Stimulated activated CD4-positive, alpha-beta T cell treated with anti-CD3 and anti-CD28 coated beads, Interleukin-4, amount 100 ng/mL, for 24 hours (primary cell): ENCODE results near the gene ATP1A4.
"Not testable (repeated sequence)": the region's sequence is repeated elsewhere in the genome, so short reads cannot be mapped to it uniquely, and the experiment has no call there.

ENCODE experiments used
- DNase-seq: peaks from one replicate; pipeline ENCODE4 v3.0.0-alpha.2; 2020

ATP1A4 gene

DNA sequence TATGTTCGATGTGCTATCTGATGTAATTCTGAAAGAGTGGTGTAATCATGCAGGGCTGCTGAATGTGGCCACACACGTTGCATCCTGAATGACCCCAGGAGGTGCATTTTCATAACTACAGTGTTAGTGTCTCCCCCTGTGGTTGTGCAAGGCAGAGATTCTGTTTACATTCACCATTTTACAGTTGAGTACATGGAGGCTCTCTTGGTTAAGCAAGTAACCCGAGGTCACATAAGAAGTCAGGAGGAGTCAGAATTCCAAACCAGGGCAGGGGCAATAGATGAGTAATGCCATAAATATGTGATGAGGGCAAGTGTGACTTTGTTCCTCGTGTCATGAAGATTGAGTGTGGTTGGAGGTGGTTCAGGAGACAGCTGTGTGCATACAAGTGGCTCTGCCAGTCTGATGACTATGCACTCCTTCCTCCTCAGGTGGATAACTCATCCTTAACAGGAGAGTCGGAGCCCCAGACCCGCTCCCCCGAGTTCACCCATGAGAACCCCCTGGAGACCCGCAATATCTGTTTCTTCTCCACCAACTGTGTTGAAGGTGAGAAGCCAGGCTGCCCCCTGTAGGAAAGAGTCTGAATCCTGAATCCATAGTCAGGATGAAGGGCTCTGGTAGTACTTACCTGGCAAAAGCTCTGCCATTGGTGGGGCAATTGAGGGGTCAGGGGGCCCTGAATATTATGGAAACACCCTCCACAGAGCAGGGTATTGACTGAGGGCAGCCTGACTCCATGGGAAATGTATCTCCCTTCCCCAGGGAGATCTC lies 26.5 kb upstream of the ATP1A4 start:
- no peak for DNase-seq

DNA sequence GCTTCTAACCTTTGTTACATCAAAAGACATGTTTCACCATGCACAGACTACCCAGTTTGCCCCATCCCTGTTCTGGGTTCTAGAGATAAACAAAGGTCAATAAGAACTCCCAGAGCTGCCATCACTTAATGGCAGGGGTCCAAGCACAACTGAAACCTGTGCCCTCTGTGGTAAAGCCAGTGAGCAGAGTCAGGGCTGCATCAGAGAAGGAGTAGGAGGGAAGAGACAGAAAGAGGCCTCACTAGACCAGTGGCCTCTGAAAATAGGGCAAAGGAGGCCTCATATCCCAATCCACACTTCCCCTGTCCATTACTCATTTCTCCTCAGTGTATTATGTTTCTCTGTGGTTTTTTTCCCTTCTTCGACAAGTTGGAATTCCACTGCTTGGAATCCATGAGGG lies 25.7 kb upstream of the ATP1A4 start:
- no peak for DNase-seq

DNA sequence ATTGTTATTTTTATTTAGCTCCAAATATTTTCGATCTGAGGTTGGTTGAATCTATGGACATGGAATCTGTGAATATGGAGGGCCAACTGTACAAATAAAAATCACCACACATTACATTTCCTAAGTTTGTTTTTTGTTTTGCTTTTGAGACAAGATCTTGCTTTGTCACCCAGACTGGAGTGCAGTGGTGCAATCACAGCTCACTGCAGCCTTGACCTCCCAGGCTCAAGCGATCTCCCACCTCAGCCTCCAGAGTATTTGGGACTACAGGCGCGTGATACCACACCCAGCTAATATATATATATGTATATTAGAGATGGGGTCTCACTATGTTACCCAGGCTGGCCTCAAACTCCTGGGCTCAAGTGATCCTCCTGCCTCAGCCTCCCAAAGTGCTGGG lies 25.1 kb upstream of the ATP1A4 start:
- DNase-seq: not testable (repeated sequence)

DNA sequence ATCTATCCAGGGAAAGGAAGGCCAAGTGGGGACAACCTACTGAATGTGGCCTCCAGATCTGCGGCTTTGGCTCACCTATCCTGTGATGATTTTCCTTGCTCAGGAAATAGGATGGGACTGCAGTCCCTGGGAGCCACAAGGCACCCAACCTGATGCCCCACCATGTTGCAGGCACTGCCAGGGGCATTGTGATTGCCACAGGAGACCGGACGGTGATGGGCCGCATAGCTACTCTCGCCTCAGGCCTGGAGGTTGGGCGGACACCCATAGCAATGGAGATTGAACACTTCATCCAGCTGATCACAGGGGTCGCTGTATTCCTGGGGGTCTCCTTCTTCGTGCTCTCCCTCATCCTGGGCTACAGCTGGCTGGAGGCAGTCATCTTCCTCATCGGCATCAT lies 24.0 kb upstream of the ATP1A4 start:
- DNase-seq: no peak

DNA sequence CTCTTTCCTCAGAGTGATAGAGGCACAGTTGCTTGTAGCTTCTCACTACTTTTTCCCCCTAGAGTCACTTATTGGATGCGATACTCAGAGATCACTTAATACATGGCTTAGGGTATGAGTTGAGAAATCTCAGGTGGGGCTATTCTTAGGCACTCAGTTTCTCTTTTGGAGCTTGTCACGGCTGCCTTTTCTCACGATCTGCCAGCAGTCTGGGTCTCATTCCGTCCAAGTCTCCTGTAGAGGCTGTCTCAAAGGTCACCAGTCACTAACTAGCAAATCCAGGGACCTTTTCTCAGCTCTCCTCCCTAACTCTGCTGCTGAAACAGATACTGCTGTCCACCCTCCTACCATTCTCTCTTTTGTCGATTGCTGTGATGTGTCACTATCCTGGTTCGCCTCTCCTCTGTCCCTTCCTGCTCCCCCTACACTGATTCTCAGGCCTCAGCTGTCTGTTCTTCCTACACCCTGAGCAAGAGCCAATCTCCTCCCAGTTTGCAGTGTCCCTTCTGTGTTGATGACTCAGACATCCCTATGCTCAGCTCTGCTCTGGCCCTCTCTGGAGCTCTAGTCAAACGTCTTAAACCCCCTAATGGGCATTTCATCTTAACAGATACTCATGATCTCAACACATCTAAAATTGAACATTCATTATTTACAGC lies 23.4 kb upstream of the ATP1A4 start:
- no peak for DNase-seq

DNA sequence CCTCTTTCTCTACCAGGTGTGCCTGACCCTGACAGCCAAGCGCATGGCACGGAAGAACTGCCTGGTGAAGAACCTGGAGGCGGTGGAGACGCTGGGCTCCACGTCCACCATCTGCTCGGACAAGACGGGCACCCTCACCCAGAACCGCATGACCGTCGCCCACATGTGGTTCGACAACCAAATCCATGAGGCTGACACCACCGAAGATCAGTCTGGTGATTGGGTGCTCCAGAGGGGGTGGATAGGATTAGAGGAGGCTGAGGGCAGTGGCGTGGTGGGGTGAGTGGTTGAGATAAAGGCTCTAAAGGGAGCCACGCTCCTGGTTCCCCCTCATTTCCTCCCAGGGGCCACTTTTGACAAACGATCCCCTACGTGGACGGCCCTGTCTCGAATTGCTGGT lies 22.8 kb upstream of the ATP1A4 start:
- no peak for DNase-seq

DNA sequence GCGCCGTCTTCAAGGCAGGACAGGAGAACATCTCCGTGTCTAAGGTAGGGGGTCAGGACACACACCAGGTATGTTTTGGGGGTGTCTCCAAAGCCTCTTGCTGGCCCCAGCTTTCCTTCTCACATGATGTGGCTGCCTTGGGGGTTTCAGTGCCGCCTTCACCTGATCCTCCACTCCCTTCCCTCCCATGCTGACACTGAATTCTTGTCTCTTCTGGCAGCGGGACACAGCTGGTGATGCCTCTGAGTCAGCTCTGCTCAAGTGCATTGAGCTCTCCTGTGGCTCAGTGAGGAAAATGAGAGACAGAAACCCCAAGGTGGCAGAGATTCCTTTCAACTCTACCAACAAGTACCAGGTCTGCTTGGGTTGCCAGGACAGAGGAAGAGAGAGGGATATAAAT lies 22.4 kb upstream of the ATP1A4 start:
- no peak for DNase-seq

DNA sequence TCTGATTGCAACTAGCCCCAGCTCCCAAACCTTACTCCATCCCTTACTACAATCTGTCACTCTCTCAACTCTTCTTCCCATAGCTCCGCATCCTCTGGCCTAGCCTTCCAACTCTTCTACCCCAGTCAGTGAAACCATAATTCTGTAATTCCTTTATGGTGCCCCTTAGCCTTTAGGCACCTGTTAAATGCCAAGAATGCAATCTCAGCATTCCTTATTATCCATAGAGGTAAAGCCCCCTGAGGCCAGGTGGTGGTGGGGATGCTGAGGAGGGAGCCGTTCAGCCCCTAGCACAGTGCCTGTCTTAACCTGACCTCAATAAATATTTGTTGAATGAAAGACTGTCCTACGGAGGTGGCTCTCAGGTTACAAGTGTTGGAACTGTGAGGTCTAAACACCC lies 21.8 kb upstream of the ATP1A4 start:
- DNase-seq: no peak

DNA sequence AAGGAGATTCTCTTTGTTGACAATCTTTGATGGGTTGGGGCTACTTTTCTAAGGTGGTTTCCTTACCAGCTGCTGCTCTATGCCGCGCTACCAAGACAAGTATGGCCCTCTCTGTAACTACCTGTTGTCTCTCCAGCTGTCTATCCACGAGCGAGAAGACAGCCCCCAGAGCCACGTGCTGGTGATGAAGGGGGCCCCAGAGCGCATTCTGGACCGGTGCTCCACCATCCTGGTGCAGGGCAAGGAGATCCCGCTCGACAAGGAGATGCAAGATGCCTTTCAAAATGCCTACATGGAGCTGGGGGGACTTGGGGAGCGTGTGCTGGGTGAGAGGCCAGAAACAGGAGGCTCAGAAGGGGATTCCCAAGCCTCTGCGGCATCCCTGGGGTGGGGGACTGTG lies 21.4 kb upstream of the ATP1A4 start:
- DNase-seq: no peak

DNA sequence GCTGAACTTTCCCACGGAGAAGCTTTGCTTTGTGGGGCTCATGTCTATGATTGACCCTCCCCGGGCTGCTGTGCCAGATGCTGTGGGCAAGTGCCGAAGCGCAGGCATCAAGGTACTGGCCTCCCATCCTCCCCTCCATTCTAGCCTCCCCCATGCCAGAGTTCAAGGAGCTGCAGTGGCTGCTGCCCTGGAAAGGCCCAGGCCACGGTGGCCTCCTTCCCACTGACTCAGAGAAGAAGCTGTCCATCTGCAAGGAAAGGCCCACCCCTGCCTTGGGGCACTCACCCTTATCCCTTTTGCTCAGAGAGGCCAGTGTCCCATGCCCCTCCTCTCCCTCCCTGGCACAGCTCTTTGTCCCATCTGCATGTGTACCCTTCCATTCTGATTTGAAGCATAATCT lies 20.9 kb upstream of the ATP1A4 start:
- DNase-seq: no peak

DNA sequence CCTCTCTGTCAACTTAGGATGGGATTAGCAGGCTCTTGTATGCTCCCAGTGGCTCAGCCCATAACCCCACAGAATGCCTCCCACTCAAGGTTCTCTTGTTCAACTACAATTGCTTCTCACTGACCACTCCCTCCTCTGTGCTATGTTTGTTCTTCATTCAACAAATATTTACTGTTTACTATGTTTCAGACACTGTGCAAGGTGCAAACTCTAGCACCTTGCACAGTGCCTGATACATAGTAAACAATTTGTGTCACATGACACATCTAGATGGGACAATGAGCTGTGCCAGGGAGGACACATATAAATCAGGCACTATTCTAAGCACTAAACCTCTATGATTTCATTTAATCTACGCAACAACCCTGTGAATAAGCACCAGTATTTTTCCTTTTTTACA lies 20.5 kb upstream of the ATP1A4 start:
- DNase-seq: no peak

DNA sequence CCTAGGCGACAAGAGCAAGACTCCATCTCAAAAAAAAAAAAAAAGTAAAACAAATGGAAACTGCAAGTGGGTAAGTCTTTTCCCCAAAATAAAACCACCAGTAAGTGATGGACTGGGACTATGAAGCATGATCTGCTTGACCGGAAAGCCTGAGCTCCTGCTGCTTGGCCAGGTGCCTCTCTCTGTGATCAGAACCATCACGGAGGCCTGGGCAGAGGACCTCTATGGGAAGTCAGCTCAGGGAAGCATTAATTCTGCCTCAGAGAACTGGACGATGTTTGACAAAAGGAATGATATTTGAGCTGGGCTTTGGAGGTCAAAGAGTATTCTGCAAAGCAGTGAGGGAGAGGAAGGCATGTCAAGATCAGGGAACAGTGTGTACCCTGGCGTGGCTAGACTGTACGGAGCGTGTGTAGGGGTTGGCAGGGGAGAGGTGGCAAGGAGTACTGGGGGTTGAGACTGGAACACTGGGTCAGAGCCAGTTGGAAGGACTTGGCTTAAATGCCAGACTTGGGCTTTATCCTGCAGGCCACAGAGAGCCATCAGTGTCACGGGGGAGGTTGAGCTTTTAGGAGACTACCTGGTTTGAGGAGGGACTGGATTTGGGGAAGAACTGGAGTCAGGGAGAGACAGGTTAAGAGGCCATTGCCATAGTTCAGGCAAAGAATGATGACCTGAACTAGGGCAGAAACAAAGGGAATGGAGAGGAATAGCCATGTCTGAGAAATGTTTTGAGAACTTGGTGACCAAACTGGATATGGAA lies 19.4 kb upstream of the ATP1A4 start:
- no peak for DNase-seq

DNA sequence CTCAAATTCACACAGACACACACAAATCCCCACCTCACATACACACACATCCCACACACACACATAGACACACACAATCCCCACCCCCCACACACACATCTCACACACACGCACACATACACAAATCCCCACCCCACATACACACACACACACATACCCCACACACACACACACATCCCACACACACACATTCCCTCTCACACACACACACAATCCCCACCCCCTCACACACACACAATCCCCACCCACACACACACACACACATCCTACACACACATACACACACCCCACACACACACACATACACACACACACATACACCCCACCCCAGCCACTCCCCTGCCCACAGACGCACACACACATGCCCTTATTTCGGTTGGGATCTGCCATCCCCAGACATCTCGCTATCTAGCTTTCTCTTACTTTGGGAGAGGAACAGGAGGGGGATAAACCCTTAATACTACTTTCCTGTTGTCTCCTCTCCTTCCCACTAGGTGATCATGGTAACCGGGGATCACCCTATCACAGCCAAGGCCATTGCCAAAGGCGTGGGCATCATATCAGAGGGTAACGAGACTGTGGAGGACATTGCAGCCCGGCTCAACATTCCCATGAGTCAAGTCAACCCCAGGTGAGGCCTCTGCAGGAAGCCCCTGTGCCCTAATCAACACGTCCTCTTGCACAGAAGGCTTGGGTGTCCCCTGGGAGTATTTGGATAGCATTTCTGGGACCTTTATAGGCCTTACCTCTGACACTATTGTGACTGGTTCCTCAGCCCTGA lies 17.2 kb upstream of the ATP1A4 start:
- no peak for DNase-seq

DNA sequence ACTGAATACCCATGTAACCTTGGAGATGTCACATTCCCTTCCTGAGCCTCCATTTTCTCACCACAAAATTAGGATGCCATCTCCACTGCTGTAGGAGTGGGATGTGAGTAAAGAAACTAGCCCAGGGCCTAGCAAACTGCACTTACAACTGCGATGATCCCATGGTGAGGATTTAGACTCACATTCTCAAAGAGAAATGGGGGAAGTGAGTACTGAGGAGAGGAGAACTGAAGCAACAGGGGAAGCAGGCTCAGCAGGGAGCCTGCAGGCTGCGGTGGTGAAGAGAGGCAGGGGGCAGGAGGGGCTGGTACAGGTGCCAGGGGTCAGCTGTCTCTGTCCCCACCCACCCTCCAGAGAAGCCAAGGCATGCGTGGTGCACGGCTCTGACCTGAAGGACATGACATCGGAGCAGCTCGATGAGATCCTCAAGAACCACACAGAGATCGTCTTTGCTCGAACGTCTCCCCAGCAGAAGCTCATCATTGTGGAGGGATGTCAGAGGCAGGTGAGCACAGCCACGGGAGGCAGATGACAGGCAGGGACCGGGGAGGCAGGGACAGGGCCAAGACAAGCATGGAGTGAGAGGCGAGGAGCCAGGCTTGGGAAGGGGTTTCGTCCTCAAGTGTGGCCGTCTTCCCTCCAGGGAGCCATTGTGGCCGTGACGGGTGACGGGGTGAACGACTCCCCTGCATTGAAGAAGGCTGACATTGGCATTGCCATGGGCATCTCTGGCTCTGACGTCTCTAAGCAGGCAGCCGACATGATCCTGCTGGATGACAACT lies 16.4 kb upstream of the ATP1A4 start:
- DNase-seq: no peak

DNA sequence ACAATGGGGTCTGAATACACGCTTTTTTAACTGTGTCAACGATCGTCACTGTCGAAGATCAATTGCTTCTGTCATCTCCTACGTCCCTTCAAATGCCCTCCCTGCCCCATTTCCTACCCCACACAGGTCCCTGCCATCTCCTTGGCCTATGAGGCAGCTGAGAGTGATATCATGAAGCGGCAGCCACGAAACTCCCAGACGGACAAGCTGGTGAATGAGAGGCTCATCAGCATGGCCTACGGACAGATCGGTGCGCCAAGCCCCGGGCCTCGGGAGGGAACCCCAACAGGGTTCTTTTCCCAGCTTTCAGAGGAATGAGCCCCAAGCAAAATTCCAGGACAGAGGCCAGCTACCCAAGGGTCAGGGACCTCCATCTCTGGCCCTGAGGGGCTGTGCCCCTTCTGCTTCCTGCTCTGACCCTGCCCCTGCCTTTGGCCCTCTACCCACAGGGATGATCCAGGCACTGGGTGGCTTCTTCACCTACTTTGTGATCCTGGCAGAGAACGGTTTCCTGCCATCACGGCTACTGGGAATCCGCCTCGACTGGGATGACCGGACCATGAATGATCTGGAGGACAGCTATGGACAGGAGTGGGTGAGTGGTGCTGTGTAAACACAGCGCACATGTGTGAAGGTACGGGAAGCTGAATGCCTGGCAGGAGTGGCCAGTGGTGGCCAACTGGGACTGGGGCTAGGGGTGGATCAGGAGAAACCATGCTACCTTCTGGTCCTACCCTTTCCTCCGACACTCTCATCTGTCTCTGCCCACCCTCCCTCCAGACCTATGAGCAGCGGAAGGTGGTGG lies 15.1 kb upstream of the ATP1A4 start:
- no peak for DNase-seq

DNA sequence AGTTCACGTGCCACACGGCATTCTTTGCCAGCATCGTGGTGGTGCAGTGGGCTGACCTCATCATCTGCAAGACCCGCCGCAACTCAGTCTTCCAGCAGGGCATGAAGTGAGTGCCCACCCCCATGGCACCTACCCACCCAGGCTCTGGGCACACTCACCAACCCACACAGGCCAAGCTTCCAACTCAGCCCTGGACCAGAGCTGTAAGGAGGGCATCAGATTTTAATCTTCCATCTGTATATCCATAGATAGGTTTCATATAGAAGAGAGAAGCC lies 14.5 kb upstream of the ATP1A4 start:
- no peak for DNase-seq

DNA sequence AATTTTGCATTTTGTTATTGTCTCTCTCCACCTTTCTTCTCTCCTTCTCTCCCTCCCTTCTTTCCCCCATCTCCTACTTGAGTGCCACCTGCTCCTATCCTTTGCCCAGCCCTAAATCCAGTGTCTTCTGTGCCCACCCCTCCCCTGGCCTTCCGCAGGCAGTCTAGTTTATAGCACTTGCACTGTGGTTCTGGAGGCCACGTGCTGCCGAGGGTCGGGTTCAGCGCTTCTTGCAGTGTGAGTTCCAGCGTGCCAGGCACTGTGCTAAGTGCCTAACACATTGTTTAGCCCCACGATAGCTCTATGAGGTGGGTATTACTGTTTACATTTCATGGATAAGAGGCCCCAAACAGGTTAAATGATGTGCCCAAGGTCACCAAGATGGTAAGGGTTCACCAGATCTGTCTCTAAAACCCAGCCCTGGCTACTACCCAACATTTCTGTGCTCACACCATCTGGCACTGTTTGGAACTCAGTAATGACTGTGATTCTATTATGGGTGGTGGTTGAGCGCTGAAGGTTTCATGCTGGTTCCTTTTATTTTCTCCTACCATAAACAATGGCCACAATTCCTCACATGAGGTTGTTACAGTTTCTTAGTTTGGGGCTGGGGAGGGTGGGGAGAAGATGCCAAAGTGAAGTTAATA lies 14.1 kb upstream of the ATP1A4 start:
- DNase-seq: no peak

DNA sequence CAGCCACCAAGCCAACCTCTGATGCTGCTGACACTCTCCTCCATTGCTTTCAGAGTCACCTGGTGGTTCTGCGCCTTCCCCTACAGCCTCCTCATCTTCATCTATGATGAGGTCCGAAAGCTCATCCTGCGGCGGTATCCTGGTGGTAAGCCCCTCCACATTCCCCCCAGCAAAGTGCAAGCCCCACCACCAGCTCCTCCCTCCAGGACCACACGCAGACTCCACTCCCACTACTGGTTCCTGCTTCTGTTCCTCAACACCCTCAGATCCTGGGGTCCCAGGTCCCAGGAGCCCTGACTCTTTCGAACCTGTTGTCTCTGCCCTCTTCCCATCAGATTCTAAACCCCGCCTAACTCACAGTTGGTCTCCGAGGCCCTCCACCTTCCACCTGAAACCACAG lies 11.6 kb upstream of the ATP1A4 start:
- no peak for DNase-seq

DNA sequence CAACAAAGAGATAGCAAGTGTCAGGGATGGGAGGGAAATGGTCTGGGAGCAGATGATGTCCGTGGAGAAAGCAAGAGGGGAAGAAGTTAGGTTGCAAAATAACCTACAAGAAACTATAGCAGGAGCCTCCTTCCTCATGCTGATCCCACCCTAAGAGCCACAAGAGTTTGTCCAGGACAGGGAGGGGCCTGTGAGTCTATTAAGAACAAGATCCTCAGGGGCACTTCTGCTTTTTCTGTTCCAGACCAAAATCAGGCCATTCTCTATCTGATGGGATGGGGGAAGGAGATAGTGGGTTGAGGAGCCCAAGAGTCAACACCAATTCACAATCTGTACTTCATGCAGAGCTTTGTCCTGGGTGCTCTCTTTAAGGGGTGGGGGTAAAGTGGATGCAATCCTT lies 7.7 kb upstream of the ATP1A4 start:
- no peak for DNase-seq

DNA sequence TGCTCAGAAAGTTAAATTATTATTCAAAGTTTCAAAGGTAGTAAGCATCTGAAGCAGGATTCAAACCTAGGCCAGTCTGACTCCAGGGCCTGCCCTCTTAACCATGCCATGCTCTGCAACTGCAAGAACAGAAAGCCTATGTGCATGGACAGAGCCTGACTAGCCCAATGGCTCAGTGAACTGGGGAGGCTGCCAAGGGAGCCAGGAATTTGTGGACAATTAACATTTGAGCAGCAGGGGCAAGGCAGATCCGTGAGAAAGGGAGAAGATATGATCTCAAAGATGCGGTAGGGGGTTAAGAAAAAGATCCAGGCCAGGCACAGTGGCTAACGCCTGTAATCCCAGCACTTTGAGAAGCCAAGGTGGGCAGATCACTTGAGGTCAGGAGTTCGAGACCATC lies 6.5 kb upstream of the ATP1A4 start:
- no peak for DNase-seq

DNA sequence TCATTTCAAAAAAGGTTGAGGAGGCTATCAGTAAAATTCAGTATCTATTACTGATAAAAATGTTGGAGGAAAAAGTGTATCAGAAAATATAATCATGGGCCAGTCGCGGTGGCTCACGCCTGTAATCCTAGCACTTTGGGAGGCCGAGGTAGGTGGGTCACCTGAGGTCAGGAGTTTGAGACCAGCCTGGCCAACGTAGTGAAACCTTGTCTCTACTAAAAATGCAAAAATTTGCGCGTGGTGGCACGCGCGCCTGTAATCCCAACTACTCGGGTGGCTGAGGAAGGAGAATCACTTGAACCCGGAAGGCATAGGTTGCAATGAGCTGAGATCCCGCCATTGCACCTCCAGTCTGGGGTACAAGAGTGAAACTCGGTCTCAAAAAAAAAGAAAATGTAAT lies 5.3 kb upstream of the ATP1A4 start:
- DNase-seq: no peak
